ENCODE data around the gene SPINK2.

SPINK2 gene

GRCh38 chr4:56768316-56768715, 53.2 kb downstream of the SPINK2 start:
- TF ChIP-seq POLR2AphosphoS5 (IDR thresholded peaks at IDR 0.05; ENCODE audit: borderline replicate concordance, low read depth, low read length) (no peak), FOXP2 (optimal IDR thresholded peaks at IDR 0.05; ENCODE audit: control extremely low read depth, extremely low read length, insufficient read depth) (no peak), EZH2 (IDR thresholded peaks at IDR 0.05) (no peak)
- Histone ChIP-seq H3K4me3 (no peak overlapping the region), H3K36me3 (ENCODE audit: insufficient read depth, low read length) (no peaks in the 10 kb centered on the region), H3K27ac (no peak overlapping the region), H3K9me3 (ENCODE audit: low read depth, low read length) (no peaks in the 10 kb centered on the region), H3K9ac (ENCODE audit: insufficient read length) (no peak overlapping the region)
- no peak for DNase-seq (ENCODE audit: low read depth, low spot score)

- Histone ChIP-seq H3K36me3 (ENCODE audit: insufficient read depth, low read length) (no peaks in the 10 kb centered on the region), H3K9me3 (ENCODE audit: low read depth, low read length) (no peaks in the 10 kb centered on the region), H3K9ac (ENCODE audit: insufficient read length) (no peak overlapping the region), H3K27ac (no peak overlapping the region), H3K4me3 (no peak overlapping the region)
- no peak for TF ChIP-seq EZH2 (IDR thresholded peaks at IDR 0.05)
- TF ChIP-seq POLR2AphosphoS5 (IDR thresholded peaks at IDR 0.05; ENCODE audit: borderline replicate concordance, low read depth, low read length), result no peak
- TF ChIP-seq FOXP2 (optimal IDR thresholded peaks at IDR 0.05; ENCODE audit: control extremely low read depth, extremely low read length, insufficient read depth), result no peak
- DNase-seq (ENCODE audit: low read depth, low spot score), result no peak
Observed at GRCh38 chr4:56767567-56767966, 53.9 kb downstream of the SPINK2 start.

DNA sequence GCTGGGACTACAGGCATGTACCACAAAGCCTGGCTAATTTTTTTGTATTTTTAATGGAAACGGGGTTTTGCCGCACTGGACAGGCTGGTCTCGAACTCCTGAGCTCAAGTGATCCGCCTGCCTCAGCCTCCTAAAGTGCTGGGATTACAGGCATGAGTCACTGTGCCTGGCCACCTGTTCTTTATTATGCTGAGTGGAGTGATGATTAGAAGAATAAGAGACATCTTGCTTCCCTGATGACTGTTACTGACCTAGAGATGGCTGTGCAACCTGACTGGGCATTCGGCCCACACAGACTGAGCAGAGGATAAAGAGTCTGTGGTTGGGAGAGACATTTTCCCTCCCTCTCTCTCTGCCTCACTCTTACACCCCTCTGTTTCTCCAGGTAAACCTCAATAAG, 56.7 kb downstream of the SPINK2 start:
- Histone ChIP-seq H3K9ac (ENCODE audit: insufficient read length) (no peak overlapping the region), H3K36me3 (ENCODE audit: insufficient read depth, low read length) (no peaks in the 10 kb centered on the region), H3K4me3 (no peak overlapping the region), H3K27ac (no peak overlapping the region), H3K9me3 (ENCODE audit: low read depth, low read length) (no peaks in the 10 kb centered on the region)
- no peak for DNase-seq (ENCODE audit: low read depth, low spot score)
- TF ChIP-seq FOXP2 (optimal IDR thresholded peaks at IDR 0.05; ENCODE audit: control extremely low read depth, extremely low read length, insufficient read depth) (no peak), EZH2 (IDR thresholded peaks at IDR 0.05) (no peak), POLR2AphosphoS5 (IDR thresholded peaks at IDR 0.05; ENCODE audit: borderline replicate concordance, low read depth, low read length) (no peak)

GRCh38 chr4:56764223-56764622, 57.3 kb downstream of the SPINK2 start:
- TF ChIP-seq EZH2 (IDR thresholded peaks at IDR 0.05) (no peak), FOXP2 (optimal IDR thresholded peaks at IDR 0.05; ENCODE audit: control extremely low read depth, extremely low read length, insufficient read depth) (no peak), POLR2AphosphoS5 (IDR thresholded peaks at IDR 0.05; ENCODE audit: borderline replicate concordance, low read depth, low read length) (no peak)
- Histone ChIP-seq H3K9ac (ENCODE audit: insufficient read length) (no peak overlapping the region), H3K36me3 (ENCODE audit: insufficient read depth, low read length) (no peaks in the 10 kb centered on the region), H3K27ac (no peak overlapping the region), H3K9me3 (ENCODE audit: low read depth, low read length) (no peaks in the 10 kb centered on the region), H3K4me3 (no peak overlapping the region)
- no peak for DNase-seq (ENCODE audit: low read depth, low spot score)

DNA sequence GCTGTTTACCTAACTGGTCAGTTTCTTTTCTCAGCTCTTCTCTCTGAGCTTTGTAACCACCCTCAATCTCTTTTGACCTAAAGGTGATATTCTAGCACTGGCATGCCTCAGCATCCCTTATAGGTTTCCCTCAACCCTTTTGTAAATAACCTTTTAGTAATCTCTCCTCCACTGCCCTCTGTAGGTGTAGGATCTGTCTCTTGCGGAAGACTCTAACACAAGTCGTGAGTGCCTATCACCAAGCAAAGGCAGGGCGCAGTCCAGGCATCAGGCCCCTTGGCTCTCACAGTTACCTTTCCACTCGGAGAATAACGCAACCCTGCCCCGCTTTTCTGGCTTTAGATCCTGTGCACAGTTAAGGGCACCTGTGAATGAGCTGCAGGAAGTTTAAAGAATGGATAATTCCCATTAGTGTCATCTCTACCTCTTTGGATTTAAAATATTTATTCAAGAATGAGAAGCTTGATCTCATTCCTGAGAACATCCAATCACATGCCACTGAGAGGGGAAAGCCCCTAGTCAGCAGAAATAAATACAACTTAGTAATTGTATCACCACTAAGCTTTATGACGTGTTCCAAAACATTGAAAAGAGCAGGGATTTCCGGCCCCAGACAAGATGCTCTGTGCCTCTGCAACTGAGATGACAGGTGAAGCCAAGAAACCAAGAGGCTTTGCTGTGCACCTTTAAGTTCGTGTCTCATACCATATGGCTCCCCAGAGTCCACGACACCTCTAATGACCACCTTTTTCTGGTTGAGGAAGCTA, 58.8 kb downstream of the SPINK2 start:
- no peak overlapping the region for H3K4me3 ChIP-seq
- H3K27ac ChIP-seq, result no peak overlapping the region
- DNase-seq (ENCODE audit: low read depth, low spot score), result no peak
- no peak for TF ChIP-seq FOXP2 (optimal IDR thresholded peaks at IDR 0.05; ENCODE audit: control extremely low read depth, extremely low read length, insufficient read depth)
- TF ChIP-seq EZH2 (IDR thresholded peaks at IDR 0.05), result no peak
- no peak overlapping the region for H3K9ac ChIP-seq (ENCODE audit: insufficient read length)
- no peaks in the 10 kb centered on the region for H3K36me3 ChIP-seq (ENCODE audit: insufficient read depth, low read length)
- no peaks in the 10 kb centered on the region for H3K9me3 ChIP-seq (ENCODE audit: low read depth, low read length)

GRCh38 chr4:56760183-56760582, 61.3 kb downstream of the SPINK2 start:
- H3K27ac ChIP-seq, result no peak overlapping the region
- no peaks in the 10 kb centered on the region for H3K36me3 ChIP-seq (ENCODE audit: insufficient read depth, low read length)
- DNase-seq (ENCODE audit: low read depth, low spot score), result no peak
- TF ChIP-seq FOXP2 (optimal IDR thresholded peaks at IDR 0.05; ENCODE audit: control extremely low read depth, extremely low read length, insufficient read depth) (no peak), EZH2 (IDR thresholded peaks at IDR 0.05) (no peak), POLR2AphosphoS5 (IDR thresholded peaks at IDR 0.05; ENCODE audit: borderline replicate concordance, low read depth, low read length) (no peak)
- H3K9ac ChIP-seq (ENCODE audit: insufficient read length), result no peak overlapping the region
- H3K9me3 ChIP-seq (ENCODE audit: low read depth, low read length), result no peaks in the 10 kb centered on the region
- no peak overlapping the region for H3K4me3 ChIP-seq

Data from SK-N-MC (cell line).